Neural crest cell (in vitro differentiated cells): ENCODE results near the gene PACSIN1. TPM values are rescaled to one million over a fixed set of nuclear protein-coding genes. Genes with fewer than 3 reads are reported as not detected.

ENCODE experiments used
- DNase-seq: peaks from one replicate; pipeline ENCODE4 v3.0.0; 2021; ENCODE audit warnings: low read depth, mixed read lengths, low spot score
- H3K27ac Mint-ChIP-seq: one replicate; pipeline ENCODE4 v1.8.0; 2021; ENCODE audit warnings: mild to moderate bottlenecking, mixed read lengths; ENCODE audit not compliant: unreplicated experiment
- H3K27me3 Mint-ChIP-seq: 2 replicates; pipeline ENCODE4 v1.8.0; 2021; ENCODE audit warnings: low read depth, mild to moderate bottlenecking, mixed read lengths
- H3K36me3 Mint-ChIP-seq: 2 replicates; pipeline ENCODE4 v1.8.0; 2021; ENCODE audit warnings: low read depth, mild to moderate bottlenecking, mixed read lengths
- H3K4me1 Mint-ChIP-seq: 2 replicates; pipeline ENCODE4 v1.8.0; 2021; ENCODE audit warnings: mixed read lengths
- H3K4me3 Mint-ChIP-seq: one replicate; pipeline ENCODE4 v1.8.0; 2021; ENCODE audit warnings: mild to moderate bottlenecking, mixed read lengths
- H3K9me3 Mint-ChIP-seq: 2 replicates; pipeline ENCODE4 v1.8.0; 2021; ENCODE audit warnings: mixed read lengths
- CTCF ChIP-seq: fragments of 200-600 bp; sonication (generic); conservative IDR thresholded peaks from 2 replicates; pipeline ENCODE4 v1.5.0; 2021; ENCODE audit warnings: antibody characterized with exemption, mild to moderate bottlenecking
- total RNA-seq: library from RNA; stranded (reverse); gene quantifications from 2 replicates; pipeline ENCODE4 v1.2.1, GENCODE V29; 2021

Gene PACSIN1
- total RNA-seq, 1 donor from 2014 or later, result 0.44 TPM

- Mint-ChIP-seq H3K9me3 (no peaks in the 10 kb centered on the region), H3K36me3 (no peaks in the 10 kb centered on the region), H3K27me3 (no peaks in the 10 kb centered on the region), H3K4me1 (no peaks in the 10 kb centered on the region), H3K27ac (no peak overlapping the region), H3K4me3 (no peak overlapping the region)
- no peak for TF ChIP-seq CTCF
- DNase-seq, result no peak
These were observed 75.0 kb downstream of the PACSIN1 start for GRCh38 chr6:34540841-34541240.

GRCh38 chr6:34543421-34543820 is 77.5 kb downstream of the PACSIN1 start:
- Mint-ChIP-seq H3K27me3 (no peaks in the 10 kb centered on the region), H3K4me3 (no peak overlapping the region), H3K4me1 (no peaks in the 10 kb centered on the region), H3K36me3 (no peaks in the 10 kb centered on the region), H3K27ac (no peak overlapping the region), H3K9me3 (no peaks in the 10 kb centered on the region)
- no peak for TF ChIP-seq CTCF
- DNase-seq, result no peak

- Mint-ChIP-seq H3K36me3 (no peaks in the 10 kb centered on the region), H3K27ac (peak overlapping the region; percentile 60), H3K9me3 (no peaks in the 10 kb centered on the region), H3K4me3 (no peak overlapping the region), H3K4me1 (no peaks in the 10 kb centered on the region), H3K27me3 (no peaks in the 10 kb centered on the region)
- no peak for DNase-seq
- TF ChIP-seq CTCF, result no peak
These were observed 78.3 kb downstream of the PACSIN1 start for GRCh38 chr6:34544052-34544604.

- H3K27me3 Mint-ChIP-seq, result no peaks in the 10 kb centered on the region
- H3K9me3 Mint-ChIP-seq, result no peaks in the 10 kb centered on the region
- peak overlapping the region; percentile 60 for H3K27ac Mint-ChIP-seq
- no peak for TF ChIP-seq CTCF
- H3K36me3 Mint-ChIP-seq, result no peaks in the 10 kb centered on the region
- DNase-seq, result no peak
- H3K4me1 Mint-ChIP-seq, result no peaks in the 10 kb centered on the region
- H3K4me3 Mint-ChIP-seq, result no peak overlapping the region
These were observed 79.0 kb downstream of the PACSIN1 start for GRCh38 chr6:34544776-34545471.

GRCh38 chr6:34546551-34547321 is 80.9 kb downstream of the PACSIN1 start:
- H3K36me3 Mint-ChIP-seq, result no peaks in the 10 kb centered on the region
- H3K27ac Mint-ChIP-seq, result peak overlapping the region; percentile 67
- no peak overlapping the region for H3K4me3 Mint-ChIP-seq

More at GRCh38 chr6:34546551-34547321, 80.9 kb downstream of the PACSIN1 start:
- Mint-ChIP-seq H3K9me3 (no peaks in the 10 kb centered on the region), H3K27me3 (no peaks in the 10 kb centered on the region), H3K4me1 (no peaks in the 10 kb centered on the region)
- no peak for TF ChIP-seq CTCF
- DNase-seq, result no peak
